A549 treated with CpdA at 1 μM for 4 hours (cell line): Measurements from ENCODE around the gene HDHD5. TPM values are rescaled to one million over a fixed set of nuclear protein-coding genes. Genes with fewer than 3 reads are reported as not detected.

Source experiments
- total RNA-seq: library from RNA; stranded (reverse); fragments of 200-300 nt; extraction: Qiagen RNA extraction; gene quantifications from 5 replicates; pipeline ENCODE4 v1.2.3, GENCODE V29; 2022; ENCODE audit warnings: low read depth

The HDHD5 gene
- 32.1 to 42.0 TPM (median 40.8 TPM) in 5 replicates for total RNA-seq

DNA sequence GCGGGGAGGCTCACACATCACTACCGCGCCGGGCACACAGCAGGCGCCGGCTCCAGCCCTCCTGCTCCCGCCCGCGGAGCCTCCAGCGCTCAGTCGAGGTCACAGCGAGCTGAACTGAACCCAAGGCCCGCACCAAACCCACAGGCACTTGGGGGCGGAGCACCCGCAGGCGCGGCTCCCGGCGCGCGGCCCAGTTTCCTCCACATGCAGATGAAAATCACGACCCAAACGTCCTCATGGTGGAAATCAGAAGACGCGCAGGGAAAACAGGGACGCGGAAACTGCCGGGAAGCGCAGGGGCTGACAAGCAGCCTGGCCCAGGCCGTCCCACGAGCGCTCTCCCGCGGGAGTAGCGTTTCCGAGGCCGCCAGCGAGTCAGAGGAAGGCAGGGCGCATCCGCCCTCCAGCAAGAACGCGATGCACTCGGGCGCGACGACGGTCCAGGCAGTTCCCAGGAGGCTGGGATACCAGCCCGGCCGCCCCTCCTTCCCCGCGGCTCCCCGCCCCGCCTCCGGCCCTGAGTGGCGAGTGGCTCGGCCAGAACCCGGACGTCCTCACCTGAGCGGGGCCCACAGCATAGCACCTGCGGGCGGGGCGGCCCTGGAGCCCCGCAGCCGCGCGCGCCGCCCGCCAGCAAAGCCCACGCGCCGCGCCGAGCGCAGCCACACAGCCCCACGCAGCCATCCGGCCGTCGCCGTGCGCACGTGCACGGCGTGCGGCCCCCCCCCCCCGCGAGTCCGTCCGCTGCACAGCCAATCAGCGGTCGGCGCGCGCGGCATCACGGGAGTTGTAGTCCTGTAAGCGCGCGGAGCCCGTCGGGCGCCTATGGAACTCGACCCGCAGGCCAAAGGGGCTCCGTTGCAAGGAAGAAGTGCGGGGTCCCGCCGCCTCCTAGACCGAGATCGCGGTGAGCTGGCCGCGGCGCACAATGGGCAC is at the start of gene HDHD5:
TSS of gene HDHD5 (minus strand) at position 710 of the 936 bp plus-strand sequence. CDS start at position 684, 26 bp downstream.

DNA sequence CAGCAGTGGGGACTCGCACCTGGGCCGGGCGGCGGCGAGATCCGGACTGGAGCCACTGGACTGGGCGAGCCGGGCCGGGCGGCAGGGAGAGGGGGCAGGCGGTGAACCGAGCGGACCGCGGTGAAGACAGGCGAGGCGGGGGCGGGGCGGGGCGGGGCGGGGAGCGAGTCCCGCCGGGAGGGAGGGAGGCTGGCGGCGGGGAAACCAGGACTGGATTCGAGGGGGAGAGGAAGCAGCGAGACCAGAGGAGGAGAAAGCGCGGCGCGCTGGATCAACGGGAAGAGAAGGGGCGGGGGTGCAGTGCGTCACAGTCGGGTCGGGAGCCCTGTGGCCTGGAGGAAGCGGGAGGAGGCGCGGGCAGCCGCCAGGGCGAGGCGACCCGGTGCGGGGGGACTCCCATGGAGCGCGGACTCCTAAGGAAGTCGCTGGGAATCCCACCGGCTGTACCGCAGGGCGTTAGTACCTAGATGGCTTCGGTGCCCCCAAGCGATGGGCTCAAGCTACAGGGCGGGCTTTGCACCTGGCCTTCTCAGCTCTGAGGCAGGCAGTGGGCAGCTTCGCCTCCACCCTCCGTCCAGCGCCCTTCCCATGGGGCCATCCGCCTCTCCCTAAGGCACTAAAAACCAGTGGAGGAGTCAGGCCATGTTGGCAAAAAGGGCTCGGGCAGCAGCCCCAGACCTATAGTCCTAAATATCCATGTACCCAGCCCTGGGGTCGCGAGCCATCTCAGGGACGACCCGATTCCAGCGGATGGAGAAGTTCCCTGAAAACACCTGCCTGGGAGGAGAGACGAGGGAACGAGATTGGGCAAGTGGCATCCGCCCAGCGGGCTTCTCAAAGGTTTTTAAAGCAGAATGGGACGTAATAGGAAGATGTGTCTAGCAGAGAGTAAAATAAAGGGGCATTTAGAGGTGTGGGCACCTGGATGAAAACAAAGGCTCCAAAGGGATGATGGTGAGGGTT is 37.6 kb downstream of the HDHD5 start, which contains the start of gene TMEM121B:
TSS of gene TMEM121B (minus strand) at position 128 of the 963 bp plus-strand sequence. CDS start 233 bp downstream, outside the sequence.

Other genes starting within 250 kb of the HDHD5 start
- gene GAB4, start 151.1 kb downstream of the HDHD5 start, total RNA-seq = not detected in 5 replicates
- 5.6 to 7.4 TPM (median 6.7 TPM) in 5 replicates for gene IL17RA, start 74.3 kb downstream of the HDHD5 start, total RNA-seq
- 0.11 to 0.22 TPM (median 0.15 TPM) in 5 replicates for gene TMEM121B, start 37.9 kb downstream of the HDHD5 start, total RNA-seq
- gene ADA2, start 60.2 kb upstream of the HDHD5 start, total RNA-seq = 0.22 TPM in 1 of 5 replicates, not detected in the others
- 0.07 to 0.12 TPM (median 0.08 TPM) in 5 replicates for gene CECR2, start 210.2 kb upstream of the HDHD5 start, total RNA-seq